ENCODE results near the gene FAM120B. TPM values are rescaled to one million over a fixed set of nuclear protein-coding genes. Genes with fewer than 3 reads are reported as not detected.

The FAM120B gene
- total RNA-seq, 6 experiments from 2014 or later: 9.5 to 15.7 (median 13.1) TPM

DNA sequence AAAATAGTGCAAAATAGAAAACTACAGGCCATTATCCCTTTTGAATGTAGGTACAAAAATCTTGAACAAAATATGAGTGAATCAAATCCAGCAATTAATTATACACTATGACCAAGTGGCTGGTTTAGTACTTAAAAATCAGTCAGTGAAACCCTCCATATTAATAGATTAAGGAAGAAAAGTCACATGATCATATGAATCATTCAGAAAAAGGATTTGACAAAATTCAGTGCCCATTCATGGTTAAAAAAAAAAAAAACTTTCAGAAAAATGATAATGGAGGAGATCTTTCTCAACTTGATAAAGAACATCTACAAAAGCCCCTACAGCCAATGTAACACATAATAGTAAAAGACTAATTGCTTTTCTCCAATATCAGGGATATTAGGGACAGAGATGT, 75.0 kb downstream of the FAM120B start:
- Histone ChIP-seq H3K4me3 (no peak overlapping the region), H3K27me3 (no peaks in the 10 kb centered on the region), H3K9me3 (no peaks in the 10 kb centered on the region), H3K4me1 (no peaks in the 10 kb centered on the region), H3K36me3 (peaks cover 0 to 4% (median 1%) of the 10 kb centered on the region in 4 donors), H3K27ac (no peak overlapping the region)
- no peak for TF ChIP-seq POLR2A (IDR thresholded peaks at IDR 0.05)
- no peak for TF ChIP-seq CTCF (IDR thresholded peaks at IDR 0.05)
- intact Hi-C loops (cut with DNase I): no loop called here
- no peak for ATAC-seq
- DNase-seq: no peak

- H3K27ac ChIP-seq: no peak overlapping the region
- no peaks in the 10 kb centered on the region for H3K4me1 ChIP-seq
- WGBS (ENCODE audit: insufficient coverage, low coverage, low lambda C conversion rate, missing lambda C conversion rate): 87% methylated on average over 8 of the region's 8 CpGs
- no peak overlapping the region for H3K4me3 ChIP-seq
- intact Hi-C loops (cut with DNase I): no loop called here
- no peaks in the 10 kb centered on the region for H3K9me3 ChIP-seq
- H3K36me3 ChIP-seq: peaks cover 0 to 4% (median 1%) of the 10 kb centered on the region in 4 donors
- TF ChIP-seq POLR2A (IDR thresholded peaks at IDR 0.05) (no peak), CTCF (IDR thresholded peaks at IDR 0.05) (no peak)
- no peaks in the 10 kb centered on the region for H3K27me3 ChIP-seq
- ATAC-seq (no peak), DNase-seq (no peak)
Measured at GRCh38 chr6:170383466-170384035, 77.0 kb downstream of the FAM120B start.

- Histone ChIP-seq H3K27me3 (no peaks in the 10 kb centered on the region), H3K4me3 (no peak overlapping the region), H3K9me3 (no peaks in the 10 kb centered on the region), H3K27ac (no peak overlapping the region), H3K36me3 (peaks cover 0 to 9% (median 2%) of the 10 kb centered on the region in 4 donors), H3K4me1 (no peaks in the 10 kb centered on the region)
- TF ChIP-seq CTCF (IDR thresholded peaks at IDR 0.05): no peak
- no peak for TF ChIP-seq POLR2A (IDR thresholded peaks at IDR 0.05)
- WGBS (ENCODE audit: insufficient coverage, low coverage, low lambda C conversion rate, missing lambda C conversion rate): 79% methylated on average over 4 of the region's 5 CpGs
- ATAC-seq: no peak
- DNase-seq: no peak
- intact Hi-C loops (cut with DNase I): no loop called here
Measured at GRCh38 chr6:170385506-170385905, 78.9 kb downstream of the FAM120B start.

- Histone ChIP-seq H3K4me3 (no peak overlapping the region), H3K27ac (no peak overlapping the region), H3K27me3 (no peaks in the 10 kb centered on the region), H3K9me3 (no peaks in the 10 kb centered on the region), H3K4me1 (no peaks in the 10 kb centered on the region), H3K36me3 (peaks cover 0 to 20% (median 7%) of the 10 kb centered on the region in 4 donors)
- WGBS (ENCODE audit: insufficient coverage, low coverage, low lambda C conversion rate, missing lambda C conversion rate): 91% methylated on average over 6 of the region's 8 CpGs
- no peak for DNase-seq
- no peak for ATAC-seq
- no peak for TF ChIP-seq CTCF (IDR thresholded peaks at IDR 0.05)
- no peak for TF ChIP-seq POLR2A (IDR thresholded peaks at IDR 0.05)
- intact Hi-C loops (cut with DNase I): no loop called here
Measured at GRCh38 chr6:170388113-170388512, 81.6 kb downstream of the FAM120B start.

- TF ChIP-seq POLR2A (IDR thresholded peaks at IDR 0.05) (no peak), CTCF (IDR thresholded peaks at IDR 0.05) (no peak)
- DNase-seq: no peak
- no peaks in the 10 kb centered on the region for H3K9me3 ChIP-seq
- no peak for ATAC-seq
- H3K27ac ChIP-seq: no peak overlapping the region
- H3K4me1 ChIP-seq: no peaks in the 10 kb centered on the region
- intact Hi-C loops (cut with DNase I): no loop called here
- H3K27me3 ChIP-seq: no peaks in the 10 kb centered on the region
- peaks cover 0 to 49% (median 7%) of the 10 kb centered on the region in 4 donors for H3K36me3 ChIP-seq
- 89% methylated on average over 2 of the region's 7 CpGs for WGBS (ENCODE audit: insufficient coverage, low coverage, low lambda C conversion rate, missing lambda C conversion rate)
- H3K4me3 ChIP-seq: no peak overlapping the region
Measured at GRCh38 chr6:170393033-170393432, 86.5 kb downstream of the FAM120B start.
